Osteocyte (in vitro differentiated cells): Measurements from ENCODE around the gene PTPRF. TPM values are rescaled to one million over a fixed set of nuclear protein-coding genes. Genes with fewer than 3 reads are reported as not detected.

ENCODE experiments used
- DNase-seq: peaks from one replicate; pipeline ENCODE4 v3.0.0; 2021; ENCODE audit warnings: mixed read lengths; ENCODE audit not compliant: unreplicated experiment; ENCODE audit errors: extremely low spot score
- H3K27ac Mint-ChIP-seq: one replicate; pipeline ENCODE4 v1.8.0; 2021; ENCODE audit warnings: mild to moderate bottlenecking, mixed read lengths; ENCODE audit not compliant: unreplicated experiment
- H3K27me3 Mint-ChIP-seq: one replicate; pipeline ENCODE4 v1.8.0; 2021; ENCODE audit warnings: mixed read lengths; ENCODE audit not compliant: unreplicated experiment
- H3K36me3 Mint-ChIP-seq: one replicate; pipeline ENCODE4 v1.8.0; 2021; ENCODE audit warnings: mixed read lengths; ENCODE audit not compliant: unreplicated experiment
- H3K4me1 Mint-ChIP-seq: one replicate; pipeline ENCODE4 v1.8.0; 2021; ENCODE audit warnings: mixed read lengths; ENCODE audit not compliant: unreplicated experiment
- H3K4me3 Mint-ChIP-seq: one replicate; pipeline ENCODE4 v1.8.0; 2021; ENCODE audit warnings: mild to moderate bottlenecking, moderate library complexity, mixed read lengths; ENCODE audit not compliant: unreplicated experiment
- H3K9me3 Mint-ChIP-seq: one replicate; pipeline ENCODE4 v1.8.0; 2021; ENCODE audit warnings: mixed read lengths; ENCODE audit not compliant: unreplicated experiment
- total RNA-seq: library from RNA; stranded (reverse); gene quantifications from 2 replicates; pipeline ENCODE4 v1.2.1, GENCODE V29; 2021
- TF ChIP-seq, protein P1 (sequence below): fragments of 200-600 bp; sonication (generic); IDR thresholded peaks from 2 replicates; pipeline ENCODE4 v1.5.0; 2021; ENCODE audit warnings: antibody characterized with exemption, mild to moderate bottlenecking, moderate library complexity

The PTPRF gene
- total RNA-seq, 1 donor from 2014 or later: 37.3 TPM

GRCh38 chr1:43591181-43591580, 60.5 kb downstream of the PTPRF start:
- H3K4me3 Mint-ChIP-seq: no peak overlapping the region
- H3K36me3 Mint-ChIP-seq: peaks cover 7% of the 10 kb centered on the region
- TF ChIP-seq, protein P1, sequence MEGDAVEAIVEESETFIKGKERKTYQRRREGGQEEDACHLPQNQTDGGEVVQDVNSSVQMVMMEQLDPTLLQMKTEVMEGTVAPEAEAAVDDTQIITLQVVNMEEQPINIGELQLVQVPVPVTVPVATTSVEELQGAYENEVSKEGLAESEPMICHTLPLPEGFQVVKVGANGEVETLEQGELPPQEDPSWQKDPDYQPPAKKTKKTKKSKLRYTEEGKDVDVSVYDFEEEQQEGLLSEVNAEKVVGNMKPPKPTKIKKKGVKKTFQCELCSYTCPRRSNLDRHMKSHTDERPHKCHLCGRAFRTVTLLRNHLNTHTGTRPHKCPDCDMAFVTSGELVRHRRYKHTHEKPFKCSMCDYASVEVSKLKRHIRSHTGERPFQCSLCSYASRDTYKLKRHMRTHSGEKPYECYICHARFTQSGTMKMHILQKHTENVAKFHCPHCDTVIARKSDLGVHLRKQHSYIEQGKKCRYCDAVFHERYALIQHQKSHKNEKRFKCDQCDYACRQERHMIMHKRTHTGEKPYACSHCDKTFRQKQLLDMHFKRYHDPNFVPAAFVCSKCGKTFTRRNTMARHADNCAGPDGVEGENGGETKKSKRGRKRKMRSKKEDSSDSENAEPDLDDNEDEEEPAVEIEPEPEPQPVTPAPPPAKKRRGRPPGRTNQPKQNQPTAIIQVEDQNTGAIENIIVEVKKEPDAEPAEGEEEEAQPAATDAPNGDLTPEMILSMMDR: no peak
- H3K27ac Mint-ChIP-seq: no peak overlapping the region
- no peaks in the 10 kb centered on the region for H3K9me3 Mint-ChIP-seq
- no peak for DNase-seq
- H3K27me3 Mint-ChIP-seq: no peaks in the 10 kb centered on the region
- H3K4me1 Mint-ChIP-seq: peaks cover 9% of the 10 kb centered on the region

GRCh38 chr1:43592051-43592665, 61.5 kb downstream of the PTPRF start:
- Mint-ChIP-seq H3K27me3 (no peaks in the 10 kb centered on the region), H3K36me3 (peaks cover 7% of the 10 kb centered on the region), H3K27ac (no peak overlapping the region), H3K4me1 (peaks cover 6% of the 10 kb centered on the region), H3K4me3 (no peak overlapping the region), H3K9me3 (no peaks in the 10 kb centered on the region)
- TF ChIP-seq, protein P1: no peak
- no peak for DNase-seq

DNA sequence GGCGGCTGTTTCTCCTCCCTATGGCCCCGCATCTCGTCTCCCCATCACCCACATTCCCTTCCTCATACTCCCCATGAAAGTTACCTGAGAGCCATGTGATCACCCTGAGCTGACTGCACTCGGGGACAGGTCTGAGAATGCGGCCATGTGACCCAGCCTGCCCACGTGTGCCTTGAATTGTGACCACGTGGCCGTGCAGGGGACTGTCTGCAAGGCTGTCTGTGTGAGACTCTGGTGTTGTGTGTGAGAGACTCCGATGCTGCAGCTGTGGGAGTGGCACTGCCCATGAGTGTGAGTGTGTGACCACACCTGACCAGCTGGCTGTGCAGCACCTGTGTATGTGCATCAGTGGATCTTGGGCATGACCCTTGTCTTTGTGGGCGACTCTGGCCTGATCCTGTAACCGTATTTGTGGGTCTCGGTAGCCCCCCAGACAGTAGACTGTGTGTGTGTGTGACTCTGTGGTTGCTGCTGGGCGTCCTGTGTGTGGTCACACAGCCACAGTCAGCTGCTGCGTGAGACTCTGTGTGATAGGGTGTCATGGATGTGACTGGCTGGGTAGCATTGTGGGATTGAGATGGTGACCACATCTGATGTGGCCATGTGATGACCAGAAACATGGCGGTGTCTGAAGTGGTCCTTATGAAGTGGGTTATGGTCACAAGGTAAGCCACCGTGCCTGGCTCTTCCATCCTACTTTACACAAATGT, 62.4 kb downstream of the PTPRF start:
- H3K36me3 Mint-ChIP-seq: peaks cover 7% of the 10 kb centered on the region
- no peak for DNase-seq
- no peaks in the 10 kb centered on the region for H3K9me3 Mint-ChIP-seq
- no peak overlapping the region for H3K27ac Mint-ChIP-seq
- no peaks in the 10 kb centered on the region for H3K27me3 Mint-ChIP-seq
- TF ChIP-seq, protein P1: no peak
- no peak overlapping the region for H3K4me3 Mint-ChIP-seq
- H3K4me1 Mint-ChIP-seq: no peaks in the 10 kb centered on the region

- H3K27me3 Mint-ChIP-seq: no peaks in the 10 kb centered on the region
- peaks cover 5% of the 10 kb centered on the region for H3K36me3 Mint-ChIP-seq
- no peak for DNase-seq
- no peak overlapping the region for H3K27ac Mint-ChIP-seq
- H3K9me3 Mint-ChIP-seq: no peaks in the 10 kb centered on the region
- TF ChIP-seq, protein P1: no peak
- no peak overlapping the region for H3K4me3 Mint-ChIP-seq
- H3K4me1 Mint-ChIP-seq: no peaks in the 10 kb centered on the region
Observed at GRCh38 chr1:43596579-43596978, 65.9 kb downstream of the PTPRF start.

DNA sequence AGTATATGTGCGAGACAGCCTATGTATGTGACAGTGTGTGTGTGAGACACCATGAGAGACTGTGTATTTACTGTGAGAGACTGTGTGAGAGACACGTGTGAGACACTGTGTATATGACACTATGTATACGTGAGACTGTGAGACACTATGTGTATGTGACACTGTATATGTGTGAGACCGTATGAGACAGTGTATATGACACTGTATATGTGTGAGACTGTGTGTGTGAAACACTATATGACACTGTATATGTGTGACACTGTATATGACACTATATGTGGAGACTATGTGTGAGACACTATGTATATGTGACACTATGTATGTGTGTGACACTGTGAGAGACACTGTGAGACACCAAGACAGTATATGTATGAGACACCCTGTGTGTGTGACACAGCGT, 66.3 kb downstream of the PTPRF start:
- DNase-seq: no peak
- H3K27ac Mint-ChIP-seq: no peak overlapping the region
- no peak overlapping the region for H3K4me3 Mint-ChIP-seq
- H3K9me3 Mint-ChIP-seq: no peaks in the 10 kb centered on the region
- TF ChIP-seq, protein P1: no peak
- H3K27me3 Mint-ChIP-seq: no peaks in the 10 kb centered on the region
- H3K36me3 Mint-ChIP-seq: peaks cover 5% of the 10 kb centered on the region
- H3K4me1 Mint-ChIP-seq: no peaks in the 10 kb centered on the region
